ENCODE results near the gene HPCAL1.

HPCAL1 gene

GRCh38 chr2:10346929-10347561 is 44.3 kb downstream of the HPCAL1 start:
- no peak for DNase-seq (ENCODE audit: low read depth in 2 of 2)
- TF ChIP-seq, protein P1, sequence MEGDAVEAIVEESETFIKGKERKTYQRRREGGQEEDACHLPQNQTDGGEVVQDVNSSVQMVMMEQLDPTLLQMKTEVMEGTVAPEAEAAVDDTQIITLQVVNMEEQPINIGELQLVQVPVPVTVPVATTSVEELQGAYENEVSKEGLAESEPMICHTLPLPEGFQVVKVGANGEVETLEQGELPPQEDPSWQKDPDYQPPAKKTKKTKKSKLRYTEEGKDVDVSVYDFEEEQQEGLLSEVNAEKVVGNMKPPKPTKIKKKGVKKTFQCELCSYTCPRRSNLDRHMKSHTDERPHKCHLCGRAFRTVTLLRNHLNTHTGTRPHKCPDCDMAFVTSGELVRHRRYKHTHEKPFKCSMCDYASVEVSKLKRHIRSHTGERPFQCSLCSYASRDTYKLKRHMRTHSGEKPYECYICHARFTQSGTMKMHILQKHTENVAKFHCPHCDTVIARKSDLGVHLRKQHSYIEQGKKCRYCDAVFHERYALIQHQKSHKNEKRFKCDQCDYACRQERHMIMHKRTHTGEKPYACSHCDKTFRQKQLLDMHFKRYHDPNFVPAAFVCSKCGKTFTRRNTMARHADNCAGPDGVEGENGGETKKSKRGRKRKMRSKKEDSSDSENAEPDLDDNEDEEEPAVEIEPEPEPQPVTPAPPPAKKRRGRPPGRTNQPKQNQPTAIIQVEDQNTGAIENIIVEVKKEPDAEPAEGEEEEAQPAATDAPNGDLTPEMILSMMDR (IDR thresholded peaks at IDR 0.05; ENCODE audit: low read depth, low read length): no peak
- no peak overlapping the region for H3K4me3 ChIP-seq (replicated peaks in 1 of 2; ENCODE audit: low read depth in 2 of 2, low read length in 2 of 2)

GRCh38 chr2:10347562-10347948 is 44.9 kb downstream of the HPCAL1 start:
- no peak overlapping the region for H3K4me3 ChIP-seq (replicated peaks in 1 of 2; ENCODE audit: low read depth in 2 of 2, low read length in 2 of 2)
- DNase-seq (ENCODE audit: low read depth in 2 of 2): no peak
- TF ChIP-seq, protein P1 (IDR thresholded peaks at IDR 0.05; ENCODE audit: low read depth, low read length): no peak

GRCh38 chr2:10348891-10349290 is 46.2 kb downstream of the HPCAL1 start:
- H3K4me3 ChIP-seq (replicated peaks in 1 of 2; ENCODE audit: low read depth in 2 of 2, low read length in 2 of 2): no peak overlapping the region
- no peak for DNase-seq (ENCODE audit: low read depth in 2 of 2)
- TF ChIP-seq, protein P1 (IDR thresholded peaks at IDR 0.05; ENCODE audit: low read depth, low read length): no peak

DNA sequence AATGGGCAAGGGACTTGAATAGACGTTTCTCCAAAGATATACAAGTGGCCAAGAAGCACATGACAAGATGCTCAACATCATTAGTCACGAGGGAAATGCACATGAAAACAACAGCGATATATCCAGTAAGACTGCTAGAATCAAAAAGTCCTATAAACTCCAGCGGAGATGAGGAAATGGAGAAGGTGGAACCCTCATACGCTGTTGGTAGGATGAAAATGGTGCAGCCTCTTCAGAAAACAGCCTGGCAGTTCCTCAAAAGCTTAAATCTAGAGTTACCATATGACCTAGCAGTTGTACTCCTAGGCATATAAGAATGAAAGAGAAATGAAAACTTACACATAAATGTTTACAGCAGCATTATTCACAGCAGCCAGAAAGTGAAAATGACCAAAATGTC is 48.1 kb downstream of the HPCAL1 start:
- TF ChIP-seq, protein P1 (IDR thresholded peaks at IDR 0.05; ENCODE audit: low read depth, low read length): no peak
- H3K4me3 ChIP-seq (replicated peaks in 1 of 2; ENCODE audit: low read depth in 2 of 2, low read length in 2 of 2): no peak overlapping the region
- no peak for DNase-seq (ENCODE audit: low read depth in 2 of 2)

GRCh38 chr2:10352361-10352760 is 49.7 kb downstream of the HPCAL1 start:
- no peak for DNase-seq (ENCODE audit: low read depth in 2 of 2)
- TF ChIP-seq, protein P1 (IDR thresholded peaks at IDR 0.05; ENCODE audit: low read depth, low read length): no peak
- no peak overlapping the region for H3K4me3 ChIP-seq (replicated peaks in 1 of 2; ENCODE audit: low read depth in 2 of 2, low read length in 2 of 2)

- TF ChIP-seq, protein P1 (IDR thresholded peaks at IDR 0.05; ENCODE audit: low read depth, low read length): no peak
- no peak for DNase-seq (ENCODE audit: low read depth in 2 of 2)
- no peak overlapping the region for H3K4me3 ChIP-seq (replicated peaks in 1 of 2; ENCODE audit: low read depth in 2 of 2, low read length in 2 of 2)
Measured at GRCh38 chr2:10352972-10353371, 50.3 kb downstream of the HPCAL1 start.

- TF ChIP-seq, protein P1 (IDR thresholded peaks at IDR 0.05; ENCODE audit: low read depth, low read length): no peak
- no peak overlapping the region for H3K4me3 ChIP-seq (replicated peaks in 1 of 2; ENCODE audit: low read depth in 2 of 2, low read length in 2 of 2)
- DNase-seq (ENCODE audit: low read depth in 2 of 2): no peak
Measured at GRCh38 chr2:10353931-10354330, 51.2 kb downstream of the HPCAL1 start.
